IgD-negative memory B cell (primary cell): ENCODE measurements around the gene SYNGR4. TPM values are rescaled to one million over a fixed set of nuclear protein-coding genes. Genes with fewer than 3 reads are reported as not detected.
A peak's percentile ranks its signal among the peaks of the same experiment; 100 is the strongest.
"Not testable (repeated sequence)": the region's sequence is repeated elsewhere in the genome, so short reads cannot be mapped to it uniquely, and the experiment has no call there.

Experiments
- H3K27ac Mint-ChIP-seq, 3 donors: one replicate each; pipeline ENCODE4 v1.8.0; 2020 to 2022; ENCODE audit warnings: mild to moderate bottlenecking in 3 of 3, mixed read lengths in 3 of 3, moderate library complexity in 1 of 3
- H3K27me3 Mint-ChIP-seq: one replicate; pipeline ENCODE4 v1.8.0; 2021; ENCODE audit warnings: mixed read lengths
- H3K36me3 Mint-ChIP-seq: one replicate; pipeline ENCODE4 v1.8.0; 2020; ENCODE audit warnings: mild to moderate bottlenecking, mixed read lengths
- H3K4me1 Mint-ChIP-seq, 3 donors: one replicate each; pipeline ENCODE4 v1.8.0; 2020 to 2022; ENCODE audit warnings: mixed read lengths in 3 of 3, mild to moderate bottlenecking in 1 of 3
- H3K4me3 Mint-ChIP-seq, 4 donors: one replicate each; pipeline ENCODE4 v1.8.0; 2020 to 2022; ENCODE audit warnings: mild to moderate bottlenecking in 4 of 4, mixed read lengths in 4 of 4, moderate library complexity in 3 of 4
- H3K9me3 Mint-ChIP-seq, 3 donors: one replicate each; pipeline ENCODE4 v1.8.0; 2020 to 2021; ENCODE audit warnings: mixed read lengths in 3 of 3, mild to moderate bottlenecking in 1 of 3
- polyA plus RNA-seq: library from polyadenylated mRNA; unstranded; fragments of 300-500 nt; fragmentation: Illumina TruSeq; gene quantifications from one replicate; pipeline ENCODE4 v1.2.3, GENCODE V29; 2021

SYNGR4 gene
- polyA plus RNA-seq, 1 donor from 2014 or later = not detected

DNA sequence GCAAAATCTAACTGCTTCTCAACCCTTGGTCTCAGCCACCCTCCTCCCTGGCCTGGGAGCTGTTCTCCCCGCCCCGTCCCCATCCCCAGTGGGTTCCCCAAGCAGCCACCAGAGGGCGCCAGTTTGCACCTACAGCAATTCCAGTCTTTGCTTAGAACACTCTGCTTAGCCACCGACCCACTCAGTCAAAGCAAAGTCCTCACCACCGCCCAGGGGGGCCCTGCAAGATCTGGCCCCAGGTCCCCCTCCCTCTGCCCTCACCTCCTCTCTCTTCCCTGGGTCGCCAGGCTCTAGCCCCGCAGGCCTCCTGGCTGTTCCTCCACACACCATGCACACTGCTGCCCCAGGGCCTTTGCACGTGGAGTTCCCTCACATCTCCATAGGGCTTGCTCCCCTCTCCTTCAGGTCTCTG is 12.8 kb upstream of the SYNGR4 start:
- no peaks in the 10 kb centered on the region for H3K27me3 Mint-ChIP-seq
- H3K36me3 Mint-ChIP-seq = peaks cover 6% of the 10 kb centered on the region
- no peak overlapping the region for H3K27ac Mint-ChIP-seq
- H3K4me1 Mint-ChIP-seq = peaks cover 0 to 7% (median 4%) of the 10 kb centered on the region in 3 donors
- no peaks in the 10 kb centered on the region for H3K9me3 Mint-ChIP-seq
- no peak overlapping the region for H3K4me3 Mint-ChIP-seq

DNA sequence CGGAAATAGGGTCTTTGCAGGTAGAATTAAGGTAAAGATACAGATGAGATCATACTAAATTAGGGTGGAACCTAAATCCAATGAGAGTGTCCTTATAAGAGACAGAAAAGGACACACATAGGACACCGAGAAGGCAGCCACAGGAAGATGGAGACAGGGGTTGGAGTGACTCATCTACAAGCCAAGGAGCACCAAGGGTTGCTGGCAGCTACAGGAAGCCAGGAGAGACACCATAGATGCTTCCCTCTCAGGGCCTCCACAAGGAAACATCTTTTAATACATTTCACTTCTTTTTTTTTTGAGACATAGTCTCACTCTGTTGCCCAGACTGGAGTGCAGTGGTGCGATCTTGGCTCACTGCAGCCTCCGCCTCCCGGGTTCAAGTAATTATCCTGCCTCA is 10.5 kb upstream of the SYNGR4 start:
- Mint-ChIP-seq H3K9me3 (no peaks in the 10 kb centered on the region), H3K36me3 (peaks cover 9% of the 10 kb centered on the region), H3K27me3 (no peaks in the 10 kb centered on the region), H3K27ac (no peak overlapping the region), H3K4me1 (peaks cover 0 to 5% (median 3%) of the 10 kb centered on the region in 3 donors), H3K4me3 (no peak overlapping the region)

DNA sequence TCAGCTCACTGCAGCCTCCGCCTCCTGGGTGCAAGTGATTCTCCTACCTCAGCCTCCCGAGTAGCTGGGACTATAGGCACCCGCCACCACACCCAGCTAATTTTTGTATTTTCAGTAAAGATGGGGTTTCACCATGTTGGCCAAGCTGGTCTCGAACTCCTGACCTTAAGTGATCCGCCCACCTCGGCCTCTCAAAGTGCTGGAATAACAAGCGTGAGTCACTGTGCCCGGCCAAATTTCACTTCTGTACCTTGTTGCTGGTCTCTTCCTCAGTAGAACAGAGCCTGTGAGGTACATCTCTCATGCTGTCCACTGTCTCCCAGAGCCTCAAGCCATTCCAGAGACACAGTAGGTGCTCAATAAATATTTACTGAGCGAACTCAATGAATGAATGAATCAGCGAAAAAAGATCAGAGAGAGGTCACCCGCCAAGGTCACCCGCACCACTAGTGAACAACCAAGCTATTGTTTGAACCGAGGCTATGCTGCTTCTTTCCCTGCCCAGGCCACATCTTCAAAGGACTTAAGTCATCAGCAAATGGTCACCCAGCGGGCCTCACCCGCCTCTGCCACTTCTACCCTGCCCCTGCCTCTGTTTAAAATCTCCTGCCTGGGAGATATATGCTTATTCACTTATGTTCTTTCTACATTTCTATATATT is 9.7 kb upstream of the SYNGR4 start:
- Mint-ChIP-seq H3K27me3 (no peaks in the 10 kb centered on the region), H3K36me3 (peaks cover 10% of the 10 kb centered on the region), H3K4me3 (no peak overlapping the region), H3K27ac (no peak overlapping the region), H3K4me1 (peaks cover 0 to 5% (median 3%) of the 10 kb centered on the region in 3 donors), H3K9me3 (no peaks in the 10 kb centered on the region)

DNA sequence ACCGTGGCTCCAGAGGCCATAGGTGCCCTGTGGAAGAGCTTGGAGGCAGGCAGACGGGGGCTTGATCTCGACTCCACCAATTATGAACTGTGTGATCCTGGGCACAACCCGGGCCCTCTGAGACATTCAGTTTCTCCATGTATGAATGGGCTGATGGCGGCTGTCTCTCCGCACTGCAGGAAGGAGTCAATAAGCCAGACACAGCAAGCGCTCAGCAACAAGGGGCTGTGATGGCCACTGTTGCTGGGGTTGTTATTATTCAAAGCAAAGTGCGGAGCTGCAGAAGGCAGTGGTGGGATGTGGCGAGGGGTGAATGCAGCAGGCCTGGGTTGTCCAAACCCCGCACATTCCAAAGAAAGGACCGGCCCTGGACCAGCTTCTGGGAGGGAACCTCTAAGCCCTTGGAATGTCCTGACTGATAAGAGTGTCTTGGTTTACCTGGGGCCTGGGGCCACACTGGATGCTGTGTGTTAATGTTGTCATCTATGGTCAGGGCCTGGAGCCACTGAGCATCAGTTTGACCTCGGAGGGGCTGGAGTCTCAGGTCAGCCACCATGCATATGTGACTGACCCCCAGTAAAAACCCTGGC is 8.7 kb upstream of the SYNGR4 start:
- H3K27me3 Mint-ChIP-seq = no peaks in the 10 kb centered on the region
- peaks cover 12% of the 10 kb centered on the region for H3K36me3 Mint-ChIP-seq
- no peak overlapping the region for H3K27ac Mint-ChIP-seq
- no peaks in the 10 kb centered on the region for H3K9me3 Mint-ChIP-seq
- no peak overlapping the region for H3K4me3 Mint-ChIP-seq
- H3K4me1 Mint-ChIP-seq = peaks cover 0 to 5% (median 3%) of the 10 kb centered on the region in 3 donors

DNA sequence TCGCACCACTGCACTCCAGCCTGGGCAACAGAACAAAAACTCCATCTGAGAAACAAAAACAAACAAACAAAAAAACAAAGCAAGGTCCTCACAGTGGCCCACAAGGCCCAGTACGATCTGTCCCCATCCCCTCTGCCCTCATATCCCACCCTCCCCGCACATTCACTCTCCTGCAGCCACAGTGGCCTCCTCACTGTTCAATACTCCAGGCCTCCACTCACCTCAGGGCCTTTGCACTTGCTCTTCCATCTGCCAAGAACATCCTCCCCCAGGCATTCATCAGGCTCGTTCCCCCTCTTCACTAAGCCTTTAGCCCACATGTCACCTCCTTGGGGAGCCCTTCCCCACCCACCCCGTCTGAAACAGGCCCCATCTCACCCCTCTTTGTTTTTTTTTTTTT is 5.0 kb upstream of the SYNGR4 start:
- H3K4me3 Mint-ChIP-seq = no peak overlapping the region
- H3K36me3 Mint-ChIP-seq = peaks cover 10% of the 10 kb centered on the region
- H3K9me3 Mint-ChIP-seq = no peaks in the 10 kb centered on the region
- H3K27me3 Mint-ChIP-seq = no peaks in the 10 kb centered on the region
- peaks cover 4 to 9% (median 4%) of the 10 kb centered on the region in 3 donors for H3K4me1 Mint-ChIP-seq
- peak overlapping the region in 1 of 3 donors; percentile 21 for H3K27ac Mint-ChIP-seq

DNA sequence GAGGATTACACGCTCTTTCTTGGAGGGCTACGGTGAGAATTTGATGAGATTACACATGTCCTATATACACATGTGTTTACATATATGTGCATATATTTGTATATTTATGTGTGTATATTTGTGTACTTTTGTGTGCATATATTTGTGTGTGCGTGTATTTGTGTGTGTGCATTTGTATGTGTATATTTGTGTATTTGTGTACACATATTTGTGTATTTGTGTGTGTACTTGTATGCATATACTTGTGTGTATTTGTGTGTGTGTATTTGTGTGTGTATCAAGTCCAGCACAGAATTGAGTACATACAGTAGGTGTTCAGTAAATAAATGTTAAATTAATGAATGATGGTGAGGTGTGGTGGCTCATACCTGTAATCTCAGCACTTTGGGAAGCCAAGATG is 2.3 kb upstream of the SYNGR4 start:
- Mint-ChIP-seq H3K4me3 (peak overlapping the region in 2 of 4 donors; percentile 12 to 59), H3K9me3 (no peaks in the 10 kb centered on the region), H3K27ac (no peak overlapping the region)

DNA sequence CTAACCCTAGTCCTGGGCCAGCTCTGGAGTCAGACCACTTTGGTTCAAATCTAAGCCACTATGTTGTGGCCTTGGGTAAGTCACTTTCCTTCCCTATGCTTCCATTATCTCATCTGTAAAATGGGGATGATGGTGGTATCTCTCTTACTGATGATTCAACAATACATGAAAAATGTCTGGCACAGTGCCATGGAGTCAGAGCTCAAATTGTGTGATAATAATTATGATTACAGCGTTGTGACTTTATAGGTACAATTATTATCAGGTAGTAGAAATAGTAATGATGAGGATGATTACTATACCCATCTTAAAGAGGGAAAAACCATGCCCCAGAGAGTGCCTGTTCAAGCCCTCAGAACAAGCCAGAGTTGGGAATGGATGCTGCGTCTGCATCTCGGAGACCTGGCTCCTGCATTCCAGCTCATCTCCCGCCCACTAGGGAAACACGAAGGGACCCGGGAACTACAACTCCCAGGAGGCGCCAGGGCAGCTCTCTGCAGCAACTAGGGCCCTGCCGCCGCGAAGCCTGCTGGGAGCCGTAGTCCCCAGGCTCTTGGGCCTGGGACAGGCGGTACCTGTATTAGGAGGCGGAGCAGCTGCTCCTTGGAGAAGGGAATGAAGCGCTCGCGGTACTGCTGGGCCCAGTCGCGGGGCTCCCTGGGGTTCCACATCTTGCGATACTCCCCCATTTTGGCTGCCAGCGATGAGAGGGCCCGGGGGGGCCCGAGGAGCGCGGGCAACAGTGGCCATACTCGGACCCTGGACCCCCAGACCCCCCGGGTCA is 1.3 kb upstream of the SYNGR4 start:
- peak overlapping the region; percentile 77 to 98 (median 87) for H3K27ac Mint-ChIP-seq
- no peaks in the 10 kb centered on the region for H3K27me3 Mint-ChIP-seq
- peaks cover 4 to 14% (median 6%) of the 10 kb centered on the region in 3 donors for H3K4me1 Mint-ChIP-seq
- peak overlapping the region; percentile 61 to 95 (median 90) for H3K4me3 Mint-ChIP-seq
- H3K9me3 Mint-ChIP-seq = no peaks in the 10 kb centered on the region
- H3K36me3 Mint-ChIP-seq = peaks cover 7% of the 10 kb centered on the region

More for the DNA sequence above, 2.3 kb upstream of the SYNGR4 start:
- H3K36me3 Mint-ChIP-seq = peaks cover 10% of the 10 kb centered on the region
- peaks cover 4 to 14% (median 6%) of the 10 kb centered on the region in 3 donors for H3K4me1 Mint-ChIP-seq
- H3K27me3 Mint-ChIP-seq = no peaks in the 10 kb centered on the region

DNA sequence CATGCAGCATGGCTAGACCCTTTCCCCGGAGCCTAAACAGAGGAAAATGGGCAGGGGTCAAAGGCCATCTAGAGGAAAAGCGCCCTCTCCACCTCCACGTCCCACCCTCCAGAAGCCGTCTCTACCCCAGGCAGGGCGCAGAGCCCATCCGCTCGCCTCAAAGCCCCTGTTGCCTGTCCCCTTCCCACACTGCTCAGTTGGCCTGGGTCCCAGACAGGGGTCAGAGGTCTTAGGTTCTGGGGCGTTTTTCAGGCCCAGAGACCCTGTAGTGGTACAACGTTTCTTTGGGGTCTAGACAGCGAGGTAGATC is 712 bp upstream of the SYNGR4 start:
- peak overlapping the region; percentile 77 to 98 (median 87) for H3K27ac Mint-ChIP-seq
- peak overlapping the region; percentile 61 to 95 (median 90) for H3K4me3 Mint-ChIP-seq
- H3K4me1 Mint-ChIP-seq = peaks cover 4 to 14% (median 6%) of the 10 kb centered on the region in 3 donors
- no peaks in the 10 kb centered on the region for H3K9me3 Mint-ChIP-seq
- H3K36me3 Mint-ChIP-seq = peaks cover 5% of the 10 kb centered on the region
- H3K27me3 Mint-ChIP-seq = no peaks in the 10 kb centered on the region

DNA sequence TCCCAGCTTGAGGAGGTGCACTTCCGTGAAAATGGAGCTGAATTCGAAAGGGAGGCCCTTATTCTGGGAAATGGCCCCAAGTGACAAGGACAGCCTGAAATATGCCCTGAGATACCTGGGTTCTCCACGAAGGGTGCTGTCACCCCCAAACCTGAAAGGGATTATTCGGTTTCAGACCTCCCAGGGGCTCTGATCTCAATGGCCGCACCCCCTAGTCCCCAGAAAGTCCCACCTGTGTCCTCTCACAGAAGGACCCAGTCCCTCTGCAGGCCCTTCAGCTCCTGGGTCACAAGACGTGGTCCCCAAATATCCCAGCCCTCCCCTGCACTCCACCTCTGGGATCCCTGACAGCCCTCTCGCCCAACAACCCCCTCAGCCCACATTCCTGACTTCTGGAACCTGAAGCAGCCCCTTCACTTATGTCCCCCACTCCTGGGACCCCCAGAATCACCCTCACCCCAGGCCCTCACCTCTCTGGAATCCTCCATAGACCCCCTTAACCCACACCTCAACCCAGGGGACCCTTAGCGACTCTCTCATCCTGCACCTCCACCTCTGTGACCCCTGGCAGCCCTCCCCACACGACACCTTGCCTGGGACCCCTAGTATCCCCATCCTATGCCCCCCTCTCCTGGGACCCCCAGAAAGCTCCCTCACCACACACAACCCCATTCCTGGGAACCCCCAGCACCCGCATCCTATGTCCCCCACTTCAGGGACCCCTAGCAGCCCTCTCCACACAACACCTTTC is 606 bp downstream of the SYNGR4 start:
- no peaks in the 10 kb centered on the region for H3K9me3 Mint-ChIP-seq
- peaks cover 4 to 14% (median 6%) of the 10 kb centered on the region in 3 donors for H3K4me1 Mint-ChIP-seq
- peak overlapping the region; percentile 77 to 98 (median 87) for H3K27ac Mint-ChIP-seq
- peaks cover under 1% of the 10 kb centered on the region for H3K36me3 Mint-ChIP-seq
- H3K4me3 Mint-ChIP-seq = peak overlapping the region; percentile 61 to 95 (median 90)
- no peaks in the 10 kb centered on the region for H3K27me3 Mint-ChIP-seq

DNA sequence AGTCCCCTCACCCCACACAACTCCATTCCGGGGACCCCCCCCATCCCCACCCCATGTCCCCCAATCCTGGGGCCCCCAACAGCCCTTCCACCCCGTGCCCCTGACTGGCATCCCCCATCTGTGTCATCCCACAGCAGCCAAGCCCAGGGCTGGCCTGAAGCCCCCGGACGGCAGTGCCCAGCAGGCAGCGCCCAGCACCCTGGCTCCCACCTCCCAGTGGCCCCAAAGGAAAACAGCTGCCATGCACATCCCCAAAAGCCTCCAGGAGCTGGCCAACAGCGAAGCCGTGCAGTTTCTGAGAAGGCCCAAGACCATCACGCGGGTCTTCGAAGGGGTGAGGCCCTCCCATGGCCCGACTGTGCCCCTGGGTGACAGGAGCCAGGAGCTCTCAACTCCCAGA is 1.4 kb downstream of the SYNGR4 start:
- Mint-ChIP-seq H3K27me3 (no peaks in the 10 kb centered on the region), H3K4me1 (peaks cover 4 to 14% (median 6%) of the 10 kb centered on the region in 3 donors), H3K36me3 (no peaks in the 10 kb centered on the region), H3K4me3 (no peak overlapping the region), H3K27ac (no peak overlapping the region), H3K9me3 (no peaks in the 10 kb centered on the region)

DNA sequence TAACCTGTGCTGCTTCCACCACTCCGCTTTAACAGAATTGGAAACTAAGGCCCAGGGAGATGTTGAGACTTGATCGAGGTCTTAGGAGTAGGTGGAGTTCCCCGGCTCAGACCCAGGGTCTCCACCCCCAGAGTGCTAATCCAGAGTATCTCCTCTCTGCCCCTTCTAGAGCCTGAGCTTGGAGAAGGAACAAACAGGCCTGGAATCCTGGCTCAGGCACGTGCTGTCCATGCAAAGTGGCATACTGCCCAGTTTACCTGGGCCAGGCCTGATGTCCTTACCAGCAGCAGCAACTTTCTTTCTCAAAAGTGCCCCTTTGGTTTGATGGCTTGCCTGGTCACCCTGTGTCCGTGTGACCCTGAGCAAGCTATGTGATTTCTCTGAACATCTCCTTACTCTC is 3.7 kb downstream of the SYNGR4 start:
- H3K27ac Mint-ChIP-seq = no peak overlapping the region
- no peaks in the 10 kb centered on the region for H3K9me3 Mint-ChIP-seq
- peaks cover 2 to 11% (median 2%) of the 10 kb centered on the region in 3 donors for H3K4me1 Mint-ChIP-seq
- H3K27me3 Mint-ChIP-seq = no peaks in the 10 kb centered on the region
- no peak overlapping the region for H3K4me3 Mint-ChIP-seq
- H3K36me3 Mint-ChIP-seq = no peaks in the 10 kb centered on the region

DNA sequence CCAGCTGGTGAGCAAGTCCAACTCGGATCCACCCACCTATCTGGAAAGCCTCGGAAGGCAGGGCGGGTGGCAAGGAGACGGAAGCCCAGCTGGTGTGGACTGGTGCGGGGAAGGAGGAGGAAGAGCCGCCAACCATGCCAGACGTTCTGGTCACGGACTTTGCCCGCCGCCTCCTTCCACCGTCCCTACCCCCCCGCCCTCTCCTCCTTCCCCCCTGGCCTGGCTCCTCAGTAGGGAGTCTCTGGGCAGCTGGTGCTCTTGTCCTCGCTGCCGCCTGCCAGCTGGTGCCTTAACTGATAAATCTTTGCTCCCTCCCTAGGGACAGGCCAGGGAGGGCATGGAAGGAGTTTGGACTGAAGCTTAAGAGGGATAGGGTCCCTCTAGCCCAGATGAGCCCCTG is 4.8 kb downstream of the SYNGR4 start:
- Mint-ChIP-seq H3K27ac (no peak overlapping the region), H3K9me3 (no peaks in the 10 kb centered on the region), H3K4me3 (no peak overlapping the region), H3K36me3 (no peaks in the 10 kb centered on the region), H3K4me1 (peaks cover 0 to 6% (median 2%) of the 10 kb centered on the region in 3 donors), H3K27me3 (peaks cover 6% of the 10 kb centered on the region)

DNA sequence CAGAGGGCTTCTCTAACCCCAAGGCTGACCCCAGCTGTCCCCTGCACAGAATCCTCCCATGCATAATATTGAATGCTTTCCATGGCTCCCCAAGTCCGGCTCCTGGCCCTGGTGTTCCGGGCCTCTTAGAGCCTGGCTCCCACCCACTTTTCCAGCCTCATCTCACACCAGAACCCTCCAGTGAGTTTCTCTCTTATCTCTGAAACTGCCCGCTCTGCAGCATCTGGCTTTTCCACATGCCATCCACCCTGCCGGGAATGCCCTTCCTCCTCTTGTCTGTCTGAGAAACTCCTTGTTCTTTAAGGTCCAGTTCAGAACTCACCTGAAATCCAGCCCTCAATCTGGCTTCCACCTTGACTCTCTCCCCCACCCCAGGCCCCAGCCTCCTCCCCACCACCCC is 6.8 kb downstream of the SYNGR4 start:
- Mint-ChIP-seq H3K36me3 (no peaks in the 10 kb centered on the region), H3K4me1 (peaks cover 0 to 1% (median 0%) of the 10 kb centered on the region in 3 donors), H3K27me3 (peaks cover 9% of the 10 kb centered on the region), H3K4me3 (no peak overlapping the region), H3K27ac (no peak overlapping the region), H3K9me3 (no peaks in the 10 kb centered on the region)

DNA sequence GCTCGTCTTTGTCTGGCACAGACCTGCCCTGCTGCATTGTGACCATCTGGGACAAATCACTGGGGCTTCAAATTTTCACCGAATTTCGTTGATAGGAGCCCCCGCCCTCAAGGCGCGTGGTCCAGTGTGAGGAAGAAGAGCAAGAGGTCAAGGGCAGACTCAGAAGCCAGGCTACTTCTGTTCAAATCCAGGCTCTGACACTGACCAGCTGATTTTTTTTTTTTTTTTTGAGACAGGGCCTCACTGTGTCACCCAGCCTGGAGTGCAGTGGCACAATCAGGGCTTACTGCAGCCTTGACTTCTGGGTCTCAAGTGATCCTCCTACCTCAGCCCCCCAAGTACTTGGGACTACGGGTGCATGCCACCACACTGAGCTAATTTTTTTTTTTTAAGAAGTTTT is 7.2 kb downstream of the SYNGR4 start:
- H3K27ac Mint-ChIP-seq = no peak overlapping the region
- peaks cover 0 to 1% (median 0%) of the 10 kb centered on the region in 3 donors for H3K4me1 Mint-ChIP-seq
- no peaks in the 10 kb centered on the region for H3K9me3 Mint-ChIP-seq

DNA sequence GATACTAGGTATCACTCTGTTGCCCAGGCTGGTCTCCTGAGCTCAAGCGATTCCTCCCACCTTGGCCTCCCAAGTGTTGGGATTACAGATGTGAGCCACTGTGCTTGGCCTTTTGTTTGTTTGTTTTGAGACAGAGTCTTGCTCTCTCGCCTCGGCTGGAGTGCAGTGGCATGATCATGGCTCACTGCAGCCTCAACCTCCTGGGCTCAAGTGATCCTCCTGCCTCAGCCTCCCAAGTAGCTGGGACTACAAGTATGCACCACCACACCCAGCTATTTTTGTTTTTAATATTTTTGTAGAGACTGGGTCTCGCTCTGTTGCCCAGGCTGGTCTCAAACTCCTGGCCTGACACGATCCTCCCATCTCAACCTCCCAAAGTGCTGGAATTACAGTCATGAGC is 7.6 kb downstream of the SYNGR4 start:
- H3K9me3 Mint-ChIP-seq, H3K4me1 Mint-ChIP-seq: not testable (repeated sequence)

More for the DNA sequence above, 7.2 kb downstream of the SYNGR4 start:
- H3K27me3 Mint-ChIP-seq = peaks cover 10% of the 10 kb centered on the region
- no peak overlapping the region for H3K4me3 Mint-ChIP-seq
- peaks cover 2% of the 10 kb centered on the region for H3K36me3 Mint-ChIP-seq

More for the DNA sequence above, 7.6 kb downstream of the SYNGR4 start:
- H3K36me3 Mint-ChIP-seq, H3K4me3 Mint-ChIP-seq, H3K27me3 Mint-ChIP-seq: not testable (repeated sequence)
- peak overlapping the region in 1 of 3 donors; percentile 62 for H3K27ac Mint-ChIP-seq
